Fibroblast of mammary gland (primary cell): ENCODE measurements around the gene MRPL32.

Experiments
- DNase-seq: peaks from one replicate; pipeline ENCODE4 v3.0.0-alpha.2; 2010; ENCODE audit warnings: low read depth
- H3K4me3 ChIP-seq: 2 replicates; pipeline ENCODE4 v1.5.1; 2011; ENCODE audit warnings: low read depth, mild to moderate bottlenecking, low read length, moderate library complexity; ENCODE audit not compliant: control insufficient read depth
- CTCF ChIP-seq: conservative IDR thresholded peaks from 2 replicates; pipeline ENCODE4 v1.5.1; 2011; ENCODE audit warnings: low read depth, low read length, inconsistent platforms; ENCODE audit not compliant: control insufficient read depth, insufficient read depth

The MRPL32 gene

GRCh38 chr7:42900842-42901241 lies 31.3 kb upstream of the MRPL32 start:
- DNase-seq, result no peak
- H3K4me3 ChIP-seq, result no peak overlapping the region
- TF ChIP-seq CTCF, result no peak

GRCh38 chr7:42902331-42902730 lies 29.8 kb upstream of the MRPL32 start:
- no peak for DNase-seq
- no peak overlapping the region for H3K4me3 ChIP-seq
- no peak for TF ChIP-seq CTCF

DNA sequence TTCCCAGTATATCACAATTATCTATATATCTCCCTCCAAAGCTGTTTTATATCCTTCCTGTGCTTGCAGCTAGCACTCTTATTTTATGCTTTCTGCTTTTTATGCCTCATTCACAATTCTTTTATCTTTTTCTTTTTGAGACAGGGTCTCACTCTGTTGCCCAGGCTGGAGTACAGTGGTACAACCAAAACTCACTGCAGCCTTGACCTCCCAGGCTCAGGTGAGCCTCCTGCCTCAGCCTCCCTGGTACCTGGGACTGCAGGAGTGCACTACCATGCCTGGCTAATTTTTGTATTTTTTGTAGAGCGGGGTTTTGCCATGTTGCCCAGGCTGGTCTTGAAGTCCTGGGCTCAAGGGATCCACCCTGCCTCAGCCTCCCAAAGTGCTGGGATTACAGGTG lies 26.0 kb upstream of the MRPL32 start:
- H3K4me3 ChIP-seq, result no peak overlapping the region
- no peak for DNase-seq
- TF ChIP-seq CTCF, result no peak

GRCh38 chr7:42907316-42907715 lies 24.9 kb upstream of the MRPL32 start:
- TF ChIP-seq CTCF, result no peak
- H3K4me3 ChIP-seq, result no peak overlapping the region
- no peak for DNase-seq

- no peak overlapping the region for H3K4me3 ChIP-seq
- no peak for DNase-seq
- no peak for TF ChIP-seq CTCF
Observed at GRCh38 chr7:42910306-42910705, 21.9 kb upstream of the MRPL32 start.

DNA sequence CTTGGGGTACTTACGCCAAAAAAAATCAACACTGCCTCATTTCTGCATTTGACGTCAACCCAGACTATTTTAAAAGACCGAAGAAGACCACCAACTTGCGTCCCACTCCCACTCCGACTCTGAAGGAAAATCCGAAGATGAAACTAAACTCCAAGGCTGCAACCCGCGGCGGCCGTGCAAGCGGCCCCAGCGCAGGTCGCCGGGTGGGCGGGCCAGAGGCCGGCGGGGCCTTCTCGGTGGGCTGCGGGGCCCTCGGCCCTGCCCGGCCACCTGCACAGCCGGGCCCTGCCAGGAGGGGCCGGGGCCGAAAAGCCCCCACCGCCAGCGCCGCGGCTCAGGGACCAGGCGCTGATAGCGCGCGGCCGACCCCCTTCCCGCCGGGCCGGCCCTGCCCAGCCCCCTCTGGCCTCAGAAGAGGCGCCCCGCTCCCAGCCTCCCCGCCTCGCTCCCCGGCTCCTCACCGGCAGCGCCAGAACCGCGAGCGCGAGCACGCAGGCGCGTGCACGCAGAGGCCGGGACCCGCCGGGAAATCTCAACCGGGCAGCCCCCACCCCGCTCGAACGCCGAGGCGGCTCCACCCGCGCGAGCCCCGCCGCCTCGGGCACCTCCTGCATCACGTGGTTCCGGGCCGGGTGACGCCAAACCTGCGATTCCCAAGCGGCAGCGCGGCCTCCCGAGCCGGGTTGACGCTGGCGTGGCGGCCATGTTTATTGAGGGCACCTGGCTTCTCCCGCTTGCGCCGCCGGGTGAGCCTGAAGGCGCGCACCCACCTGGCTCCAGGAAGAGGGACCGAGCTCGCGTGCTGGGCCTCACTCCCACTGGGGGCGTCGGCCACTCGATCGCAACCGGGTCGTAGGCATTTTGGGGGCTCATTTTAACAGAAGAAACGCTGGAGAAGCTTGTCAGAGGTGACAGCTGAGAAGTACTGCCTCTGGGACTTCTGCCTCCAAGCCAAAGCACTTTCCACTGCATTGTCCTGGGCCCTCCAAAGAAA lies 20.4 kb upstream of the MRPL32 start, which contains the start of gene C7orf25:
C7orf25 (minus strand) TSS at position 617 of the 994 bp plus-strand sequence. CDS start 1,170 bp downstream, outside the sequence.
- DNase-seq, result peak; percentile 88
- TF ChIP-seq CTCF, result no peak
- H3K4me3 ChIP-seq, result peak within 1 kb of the TSS; percentile 81
